ENCODE measurements around the gene NAXE. TPM values are rescaled to one million over a fixed set of nuclear protein-coding genes. Genes with fewer than 3 reads are reported as not detected.

Gene NAXE
- total RNA-seq, 1 donor from 2014 or later = 85.3 TPM

GRCh38 chr1:156643049-156643777 is 51.6 kb downstream of the NAXE start:
- TF ChIP-seq CTCF (IDR thresholded peaks at IDR 0.05) = no peak
- intact Hi-C loops (cut with DNase I) = no loop called here
- DNase-seq (ENCODE audit: low spot score in 2 of 2) = no peak
- Histone ChIP-seq H3K9me3 (no peaks in the 10 kb centered on the region), H3K27me3 (peaks cover 39% of the 10 kb centered on the region), H3K36me3 (no peaks in the 10 kb centered on the region), H3K27ac (no peak overlapping the region), H3K4me3 (no peak overlapping the region), H3K4me1 (peaks cover 5 to 8% of the 10 kb centered on the region in 2 donors)

DNA sequence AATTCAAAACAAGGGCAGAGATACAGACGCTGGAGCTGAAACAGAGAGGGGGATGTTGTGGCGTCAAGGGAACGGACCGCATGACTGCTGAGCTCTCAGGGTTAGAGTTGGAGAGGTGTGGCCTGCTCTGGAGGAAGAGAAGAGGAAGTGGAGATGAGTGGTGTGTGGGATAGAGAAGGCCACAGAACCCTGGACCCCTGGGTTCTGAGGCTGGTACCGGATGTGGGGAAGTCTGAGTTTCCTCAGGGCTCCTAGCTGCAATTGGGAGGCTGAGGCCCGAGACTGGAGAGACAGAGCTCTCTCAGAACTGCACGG is 52.2 kb downstream of the NAXE start:
- H3K27ac ChIP-seq = no peak overlapping the region
- intact Hi-C loops (cut with DNase I) = no loop called here
- H3K4me3 ChIP-seq = no peak overlapping the region
- no peaks in the 10 kb centered on the region for H3K36me3 ChIP-seq
- peaks cover 5 to 8% of the 10 kb centered on the region in 2 donors for H3K4me1 ChIP-seq
- no peak for TF ChIP-seq CTCF (IDR thresholded peaks at IDR 0.05)
- no peak for DNase-seq (ENCODE audit: low spot score in 2 of 2)
- H3K27me3 ChIP-seq = peaks cover 37% of the 10 kb centered on the region
- H3K9me3 ChIP-seq = no peaks in the 10 kb centered on the region

Other genes starting within 250 kb of the NAXE start
- gene RHBG, start 222.6 kb upstream of the NAXE start, total RNA-seq = not detected
- 106 TPM for gene MEF2D, start 91.0 kb upstream of the NAXE start, total RNA-seq
- gene IQGAP3, start 19.2 kb upstream of the NAXE start, total RNA-seq = not detected
- gene TTC24, start 12.1 kb upstream of the NAXE start, total RNA-seq = not detected
- 29.4 TPM for gene GPATCH4, start 9.7 kb downstream of the NAXE start, total RNA-seq
- 1.4 TPM for gene HAPLN2, start 27.6 kb downstream of the NAXE start, total RNA-seq
- gene BCAN, start 50.3 kb downstream of the NAXE start, total RNA-seq = not detected
- gene NES, start 85.6 kb downstream of the NAXE start, total RNA-seq = 74.1 TPM
- gene CRABP2, start 113.8 kb downstream of the NAXE start, total RNA-seq = not detected
- gene METTL25B, start 136.7 kb downstream of the NAXE start, total RNA-seq = 9.9 TPM
- 7.8 TPM for gene ISG20L2, start 137.0 kb downstream of the NAXE start, total RNA-seq
- gene MRPL24, start 149.3 kb downstream of the NAXE start, total RNA-seq = 17.0 TPM
- 153 TPM for gene HDGF, start 159.9 kb downstream of the NAXE start, total RNA-seq
- gene PRCC, start 175.8 kb downstream of the NAXE start, total RNA-seq = 16.3 TPM
- gene SH2D2A, start 225.1 kb downstream of the NAXE start, total RNA-seq = not detected